Heart left ventricle (tissue), 16 donors: ENCODE results near the gene DYNC2H1. TPM values are rescaled to one million over a fixed set of nuclear protein-coding genes. Genes with fewer than 3 reads are reported as not detected.

Experiments used
- ATAC-seq, 4 donors: fragments of 200-7000 bp; cut with Tn5 transposase; one replicate each; pipeline ENCODE4 v1.9.1; 2020 to 2022; ENCODE audit warnings: moderate library complexity in 4 of 4, mild to moderate bottlenecking in 3 of 4, moderate number of reproducible peaks in 1 of 4
- DNase-seq, 5 donors: peaks; one replicate each; pipeline ENCODE4 v3.0.0-alpha.2; 2020
- H3K27ac ChIP-seq, 12 donors: fragments of 200-600 bp; sonication (generic) in 4 of 12; one replicate each; pipeline versions ENCODE4 v1.5.0 to v1.8.0; 2016 to 2022; ENCODE audit warnings: mild to moderate bottlenecking in 2 of 12
- H3K27me3 ChIP-seq, 9 donors: fragments of 200-600 bp; sonication (generic) in 2 of 9; one replicate each; pipeline versions ENCODE4 v1.5.1 to v1.8.0; 2016 to 2022; ENCODE audit warnings: mild to moderate bottlenecking in 3 of 9
- H3K36me3 ChIP-seq, 9 donors: fragments of 200-600 bp; sonication (generic) in 2 of 9; one replicate each; pipeline versions ENCODE4 v1.5.0 to v1.8.0; 2018 to 2022; ENCODE audit warnings: mild to moderate bottlenecking in 2 of 9
- H3K4me1 ChIP-seq, 12 donors: fragments of 200-600 bp; sonication (generic) in 4 of 12; one replicate each; pipeline versions ENCODE4 v1.5.0 to v1.8.0; 2016 to 2022; ENCODE audit warnings: mild to moderate bottlenecking in 3 of 12
- H3K4me3 ChIP-seq, 12 donors: fragments of 200-600 bp; sonication (generic) in 4 of 12; one replicate each; pipeline versions ENCODE4 v1.5.0 to v1.8.0; 2017 to 2022; ENCODE audit warnings: mild to moderate bottlenecking in 9 of 12, moderate library complexity in 4 of 12
- H3K9me3 ChIP-seq, 12 donors: fragments of 200-600 bp; sonication (generic) in 4 of 12; one replicate each; pipeline versions ENCODE4 v1.5.0 to v1.8.0; 2016 to 2022; ENCODE audit warnings: mild to moderate bottlenecking in 1 of 12
- POLR2A ChIP-seq, 2 donors: fragments of 450-650 bp; IDR thresholded peaks; one replicate each; pipeline ENCODE4 v1.6.1; 2017; ENCODE audit warnings: antibody characterized with exemption in 2 of 2, mild to moderate bottlenecking in 2 of 2, moderate library complexity in 2 of 2
- WGBS, 4 donors: extraction: QIAGEN DNeasy Blood & Tissue Kit in 2 of 4; methylation state at CpG; one replicate each; pipeline versions ENCODE4 v1.1.5 to v1.1.7; 2013 to 2018; 5-methylcytosine and 5-hydroxymethylcytosine counted together
- intact Hi-C, 10 donors: fragments of 100-400 bp; cut with DNase I; formaldehyde crosslinking; loops; one replicate each; pipeline versions ENCODE4 v1.11.1 to v1.14.2; 2022
- polyA plus RNA-seq, 2 donors: library from polyadenylated mRNA; stranded (reverse); fragments of 200-250 nt; gene quantifications; one replicate each; pipeline ENCODE4 v1.2.3, GENCODE V29; 2013
- total RNA-seq, 9 donors: library from RNA; depleted of rRNA in 2 of 9; stranded (reverse); fragments of >200 nt in 2 of 9; fragmentation: NEBNext Ultra II Directional in 3 of 9; extraction: Animal tissue kit (Norgen Biotek cat#: 25700) in 3 of 9; gene quantifications; one replicate each; pipeline versions ENCODE4 v1.1.0 to v1.2.4, GENCODE V29; 2016 to 2023
- TF ChIP-seq, protein P1 (sequence below), 12 donors: fragments of 200-600 bp; sonication (generic) in 4 of 12; IDR thresholded peaks; one replicate each; pipeline versions ENCODE4 v1.5.0 to v1.8.0; 2018 to 2022; ENCODE audit warnings: antibody characterized with exemption in 12 of 12, mild to moderate bottlenecking in 5 of 12
- donor health status: ischemic (EF 13 %, LVEDD 7.1; RV severe dilation, severe dysfunction).
- donor health status: healthy with polysubstance abuse.
- donor health status: DM: no; HTN: yes; CAD: no.
- donor health status: DM: no; HTN: no; CAD: no.
- donor health status: ischemic (EF 25% LVEDD 6.9; RV normal size, moderate dysfunction).
- donor health status: ischemic (EF 25% LVEDD 5.7; RV mildly dilated, moderate dysfunction).
- donor health status: healthy.
- donor health status: DM: yes; HTN: yes; CAD: no.
- donor health status: ischemic (EF 35%, LVEDD 5.7; RV mildly dilated, moderate dysfunction).
- donor health status: nonischemic (EF 11% LVEDD 7.7; RV severe dilation, severe dysfunction).
- donor health status: DM: yes; HTN: yes; CAD: no.
- donor health status: PGD.
- donor health status: ischemic (EF 29% LVEDD 5.4; RV normal size, mild dysfunction).
- donor health status: nonischemic (EF 23%, LVEDD 6.1; RV moderate dilation, normal function).

DYNC2H1 gene
- total and polyA plus RNA-seq, 11 donors = 2.3 to 7.2 (median 3.7) TPM

DNA sequence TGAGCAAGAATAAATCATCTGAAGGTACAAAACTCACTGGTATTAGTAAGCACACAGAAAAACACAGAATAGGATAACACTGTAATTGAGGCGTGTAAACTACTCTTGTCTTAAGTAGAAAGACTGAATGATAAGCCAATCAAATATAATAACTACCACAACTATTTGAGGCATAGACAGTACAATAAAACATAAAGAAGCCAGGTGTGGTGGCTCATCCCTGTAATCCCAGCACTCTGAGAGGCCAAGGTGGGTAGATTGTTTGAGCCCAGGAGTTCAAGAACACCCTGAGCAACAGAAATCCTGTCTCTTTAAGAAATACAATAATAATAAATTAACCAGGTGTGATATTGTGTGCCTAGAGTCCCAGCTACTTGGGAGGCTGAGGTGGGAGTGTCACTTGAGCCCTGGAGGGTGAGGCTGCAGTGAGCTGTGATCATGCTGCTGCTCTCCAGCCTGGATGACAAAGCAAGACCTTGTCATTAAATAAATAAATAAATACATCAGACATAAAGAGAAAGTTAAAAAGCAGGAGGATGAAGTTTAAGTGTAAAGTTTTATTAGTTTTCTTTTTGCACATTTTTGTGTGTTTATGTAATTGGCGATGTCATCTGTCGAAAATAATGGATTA is 390.6 kb downstream of the DYNC2H1 start:
- intact Hi-C loops = no loop called here
- DNase-seq (no peak), ATAC-seq (no peak)
- 63 to 87% (median 70%) methylated on average over 3 of the region's 3 CpGs for WGBS, 4 donors
- Histone ChIP-seq H3K27me3 (no peaks in the 10 kb centered on the region), H3K4me1 (no peaks in the 10 kb centered on the region), H3K4me3 (no peak overlapping the region), H3K9me3 (peaks cover 0 to 15% (median 0%) of the 10 kb centered on the region in 12 donors), H3K27ac (no peak overlapping the region), H3K36me3 (no peaks in the 10 kb centered on the region)
- TF ChIP-seq POLR2A (IDR thresholded peaks at IDR 0.05) = no peak

DNA sequence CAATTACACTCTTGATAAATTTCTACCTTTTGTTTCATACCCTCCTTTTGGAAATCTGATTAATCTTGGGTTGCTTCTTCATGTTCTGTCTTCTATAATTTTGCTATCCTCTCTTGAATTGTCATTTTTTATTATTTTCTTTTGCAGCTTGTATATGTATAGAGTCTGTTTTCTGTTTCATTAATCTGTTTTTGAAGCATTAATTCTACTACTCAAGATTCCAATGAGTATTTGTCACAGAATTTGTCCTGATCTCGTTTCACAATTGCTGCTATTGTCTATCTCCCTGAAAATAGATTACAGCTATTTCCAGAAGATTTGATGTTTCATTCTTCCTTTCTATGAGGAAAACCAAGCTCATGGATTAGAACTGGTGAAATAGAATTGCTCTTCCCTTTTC is 406.1 kb downstream of the DYNC2H1 start:
- H3K9me3 ChIP-seq = peaks cover 0 to 10% (median 0%) of the 10 kb centered on the region in 12 donors
- no peaks in the 10 kb centered on the region for H3K4me1 ChIP-seq
- intact Hi-C loops = no loop called here
- no peak for DNase-seq
- TF ChIP-seq, protein P1, sequence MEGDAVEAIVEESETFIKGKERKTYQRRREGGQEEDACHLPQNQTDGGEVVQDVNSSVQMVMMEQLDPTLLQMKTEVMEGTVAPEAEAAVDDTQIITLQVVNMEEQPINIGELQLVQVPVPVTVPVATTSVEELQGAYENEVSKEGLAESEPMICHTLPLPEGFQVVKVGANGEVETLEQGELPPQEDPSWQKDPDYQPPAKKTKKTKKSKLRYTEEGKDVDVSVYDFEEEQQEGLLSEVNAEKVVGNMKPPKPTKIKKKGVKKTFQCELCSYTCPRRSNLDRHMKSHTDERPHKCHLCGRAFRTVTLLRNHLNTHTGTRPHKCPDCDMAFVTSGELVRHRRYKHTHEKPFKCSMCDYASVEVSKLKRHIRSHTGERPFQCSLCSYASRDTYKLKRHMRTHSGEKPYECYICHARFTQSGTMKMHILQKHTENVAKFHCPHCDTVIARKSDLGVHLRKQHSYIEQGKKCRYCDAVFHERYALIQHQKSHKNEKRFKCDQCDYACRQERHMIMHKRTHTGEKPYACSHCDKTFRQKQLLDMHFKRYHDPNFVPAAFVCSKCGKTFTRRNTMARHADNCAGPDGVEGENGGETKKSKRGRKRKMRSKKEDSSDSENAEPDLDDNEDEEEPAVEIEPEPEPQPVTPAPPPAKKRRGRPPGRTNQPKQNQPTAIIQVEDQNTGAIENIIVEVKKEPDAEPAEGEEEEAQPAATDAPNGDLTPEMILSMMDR (IDR thresholded peaks at IDR 0.05) = no peak
- TF ChIP-seq POLR2A (IDR thresholded peaks at IDR 0.05) = no peak
- ATAC-seq = no peak
- WGBS, 4 donors = 45 to 62% (median 48%) methylated on average over 1 of the region's 1 CpG
- H3K4me3 ChIP-seq = no peak overlapping the region
- H3K36me3 ChIP-seq = no peaks in the 10 kb centered on the region
- H3K27ac ChIP-seq = no peak overlapping the region
- H3K27me3 ChIP-seq = no peaks in the 10 kb centered on the region

DNA sequence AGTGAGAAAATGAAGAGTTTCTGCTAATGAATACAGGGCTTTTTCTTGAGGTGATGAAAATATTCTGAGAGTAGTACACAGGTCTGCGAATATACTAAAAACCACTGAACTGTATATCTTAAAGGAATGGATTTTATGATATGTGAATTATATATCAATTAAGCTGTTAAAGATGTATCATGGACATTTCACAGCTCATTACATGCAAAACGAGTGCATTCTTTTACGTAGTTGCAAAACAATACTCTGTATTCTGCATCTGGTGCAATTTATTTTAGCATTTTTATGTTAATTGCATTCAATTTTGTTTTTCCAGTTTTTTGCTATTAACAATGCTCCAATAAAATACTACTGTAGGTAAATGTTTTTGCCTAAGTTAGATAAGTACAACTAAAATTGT is 411.6 kb downstream of the DYNC2H1 start:
- Histone ChIP-seq H3K27me3 (no peaks in the 10 kb centered on the region), H3K4me1 (no peaks in the 10 kb centered on the region), H3K36me3 (no peaks in the 10 kb centered on the region), H3K4me3 (no peak overlapping the region), H3K9me3 (peaks cover 0 to 6% (median 0%) of the 10 kb centered on the region in 12 donors), H3K27ac (no peak overlapping the region)
- 87 to 92% (median 90%) methylated on average over 3 of the region's 3 CpGs for WGBS, 4 donors
- intact Hi-C loops = no loop called here
- DNase-seq = no peak
- no peak for ATAC-seq
- TF ChIP-seq POLR2A (IDR thresholded peaks at IDR 0.05) = no peak
- TF ChIP-seq, protein P1 (IDR thresholded peaks at IDR 0.05) = no peak

DNA sequence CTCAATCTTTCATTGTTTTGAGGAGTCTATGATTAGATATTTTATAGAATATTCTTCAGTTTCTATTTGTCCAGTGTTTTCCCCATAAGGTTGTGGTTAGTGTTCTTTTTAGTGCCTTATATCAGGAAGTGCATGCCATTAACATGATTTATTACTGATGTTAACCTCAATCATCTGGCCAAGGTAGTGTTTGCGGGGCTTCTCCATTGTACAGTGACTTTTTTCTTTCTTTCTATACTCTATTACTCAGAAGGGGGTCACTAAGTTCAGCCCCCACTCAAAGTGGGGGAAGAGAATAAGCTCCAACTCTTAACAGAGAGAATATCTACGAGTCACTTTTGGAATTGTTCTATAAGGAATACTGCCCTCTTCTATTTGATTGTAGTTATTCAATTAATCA is 415.8 kb downstream of the DYNC2H1 start:
- H3K36me3 ChIP-seq = no peaks in the 10 kb centered on the region
- TF ChIP-seq POLR2A (IDR thresholded peaks at IDR 0.05) = no peak
- TF ChIP-seq, protein P1 (IDR thresholded peaks at IDR 0.05) = no peak
- WGBS, 4 donors = 69 to 82% (median 77%) methylated on average over 2 of the region's 2 CpGs
- H3K9me3 ChIP-seq = no peaks in the 10 kb centered on the region
- DNase-seq (no peak), ATAC-seq (no peak)
- no peak overlapping the region for H3K4me3 ChIP-seq
- intact Hi-C loops = no loop called here
- no peak overlapping the region for H3K27ac ChIP-seq
- no peaks in the 10 kb centered on the region for H3K27me3 ChIP-seq
- H3K4me1 ChIP-seq = peaks cover 0 to 8% (median 0%) of the 10 kb centered on the region in 12 donors

DNA sequence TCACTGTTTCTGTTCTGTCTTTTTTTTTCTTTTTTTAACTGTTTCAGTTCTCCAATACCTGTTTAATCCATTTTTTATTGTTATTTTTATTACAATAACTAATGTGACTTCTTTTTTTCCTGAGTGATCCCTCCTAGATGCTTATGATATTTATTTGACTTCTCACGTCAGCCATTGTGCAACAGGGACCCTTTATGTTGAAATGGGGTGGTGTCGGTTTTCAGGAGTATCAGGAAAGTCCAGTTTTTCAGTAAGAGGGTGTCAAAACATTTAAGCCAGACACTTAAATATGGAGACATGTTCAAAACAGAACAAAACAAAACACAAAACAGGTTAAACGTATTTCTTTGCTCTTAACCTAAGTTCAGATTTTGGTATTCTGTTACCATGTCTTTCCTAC is 418.8 kb downstream of the DYNC2H1 start:
- ATAC-seq = no peak
- no peak for DNase-seq
- TF ChIP-seq POLR2A (IDR thresholded peaks at IDR 0.05) = no peak
- TF ChIP-seq, protein P1 (IDR thresholded peaks at IDR 0.05) = no peak
- Histone ChIP-seq H3K36me3 (no peaks in the 10 kb centered on the region), H3K27me3 (no peaks in the 10 kb centered on the region), H3K4me3 (no peak overlapping the region), H3K27ac (no peak overlapping the region), H3K4me1 (peaks cover 0 to 8% (median 0%) of the 10 kb centered on the region in 12 donors), H3K9me3 (no peaks in the 10 kb centered on the region)
- WGBS, 4 donors = 54 to 61% (median 59%) methylated on average over 3 of the region's 3 CpGs
- intact Hi-C loops = no loop called here
